Rectal smooth muscle tissue (tissue), 1 donor: ENCODE measurements around the gene VAV2.

Source experiments
- H3K27ac ChIP-seq: one replicate; pipeline ENCODE4 v1.7.0; 2013; ENCODE audit warnings: low read depth, low read length, inconsistent platforms
- H3K27me3 ChIP-seq: one replicate; pipeline ENCODE4 v1.7.0; 2013; ENCODE audit warnings: low read length; ENCODE audit not compliant: control insufficient read depth, insufficient read depth
- H3K36me3 ChIP-seq: one replicate; pipeline ENCODE4 v1.7.0; 2013; ENCODE audit warnings: low read length; ENCODE audit not compliant: control insufficient read depth, insufficient read depth
- H3K4me1 ChIP-seq: one replicate; pipeline ENCODE4 v1.7.0; 2013; ENCODE audit warnings: low read length; ENCODE audit not compliant: control insufficient read depth, insufficient read depth
- H3K4me3 ChIP-seq: one replicate; pipeline ENCODE4 v1.7.0; 2013; ENCODE audit warnings: low read length
- H3K9ac ChIP-seq: one replicate; pipeline ENCODE4 v1.7.0; 2013; ENCODE audit warnings: low read length

Gene VAV2

DNA sequence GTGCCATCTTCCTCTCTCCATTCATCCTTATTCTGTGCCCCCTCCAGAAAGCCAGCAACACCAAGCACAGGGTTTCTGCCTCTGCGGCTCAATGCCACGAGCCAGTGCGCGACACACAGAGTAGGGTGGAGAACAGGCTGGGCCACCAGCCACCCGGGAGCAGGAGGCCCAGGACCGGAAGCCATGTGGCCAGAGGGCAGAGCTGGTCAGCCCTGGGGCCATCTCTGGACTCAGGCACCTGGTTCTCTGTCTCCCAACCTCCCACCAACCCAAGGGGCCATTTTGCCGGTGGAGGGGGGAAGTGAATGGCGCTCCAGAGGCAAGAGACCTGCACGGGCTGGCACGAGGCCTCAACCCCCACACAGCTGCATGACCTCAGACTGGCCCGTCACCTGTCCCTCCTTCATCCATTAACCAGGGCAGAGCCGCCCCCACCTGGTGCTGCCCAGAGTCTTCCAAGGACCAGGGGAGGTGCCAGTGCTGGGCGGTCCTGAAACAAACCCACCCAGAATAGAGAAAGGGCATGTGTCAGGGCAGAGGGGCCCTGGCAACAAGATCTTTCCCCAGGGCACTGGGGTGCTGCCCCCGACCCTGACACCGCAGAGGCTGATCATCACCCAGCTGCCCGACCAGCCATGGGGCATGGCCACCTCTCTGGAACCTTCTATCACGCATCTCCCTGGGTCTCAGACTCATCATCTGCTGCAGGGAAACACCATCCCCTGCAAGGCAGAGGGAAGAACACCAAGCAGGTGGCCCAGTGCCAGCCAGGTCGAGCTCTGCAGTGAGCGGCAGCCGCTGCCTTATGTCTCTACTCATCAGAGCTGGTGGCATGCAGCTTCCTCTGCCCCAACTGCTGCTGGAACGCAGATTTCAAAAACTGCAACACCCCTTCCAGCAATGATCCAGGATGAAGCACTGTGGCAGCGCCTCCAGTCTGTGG, 11.9 kb downstream of the VAV2 start:
- Histone ChIP-seq H3K4me3 (no peak overlapping the region), H3K27me3 (no peaks in the 10 kb centered on the region), H3K9ac (no peak overlapping the region), H3K27ac (no peak overlapping the region), H3K4me1 (peaks cover 2% of the 10 kb centered on the region), H3K36me3 (no peaks in the 10 kb centered on the region)

DNA sequence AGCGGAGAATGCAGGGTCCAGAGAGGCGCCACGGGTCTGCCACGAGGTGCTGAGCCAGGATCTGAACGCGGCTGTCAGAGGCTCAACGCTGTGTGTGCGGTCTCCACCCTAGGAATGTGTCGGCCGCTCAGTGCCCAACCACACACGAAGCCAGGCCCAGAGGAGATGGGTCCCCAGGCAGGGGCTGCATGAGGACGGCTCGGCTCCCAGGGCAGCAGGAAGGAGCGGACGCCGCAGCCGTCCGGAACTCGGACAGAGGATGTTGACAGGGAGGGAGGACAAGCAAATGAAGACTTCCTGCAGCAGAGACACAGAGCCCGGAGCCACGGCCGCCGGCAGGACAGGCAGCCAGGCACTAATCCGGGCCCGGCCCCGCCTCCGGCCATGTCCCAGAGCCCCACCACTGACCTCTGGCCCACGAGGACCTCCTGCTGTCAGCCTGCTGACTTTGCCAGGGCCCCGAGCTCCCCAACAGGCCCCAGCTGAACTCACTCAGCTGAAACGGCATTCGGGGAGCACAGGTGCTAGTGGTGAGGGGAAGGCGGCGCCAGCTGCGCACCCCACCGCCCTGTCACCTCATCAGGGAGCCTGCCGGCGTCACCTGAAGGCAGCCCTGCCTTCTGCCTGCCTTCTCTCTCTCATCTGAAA, 12.7 kb downstream of the VAV2 start:
- H3K27me3 ChIP-seq: no peaks in the 10 kb centered on the region
- peak overlapping the region; percentile 1 for H3K27ac ChIP-seq
- peak overlapping the region; percentile 53 for H3K4me3 ChIP-seq
- no peaks in the 10 kb centered on the region for H3K36me3 ChIP-seq
- no peak overlapping the region for H3K9ac ChIP-seq
- H3K4me1 ChIP-seq: peaks cover 2% of the 10 kb centered on the region

GRCh38 chr9:133978899-133979272, 13.2 kb downstream of the VAV2 start:
- no peaks in the 10 kb centered on the region for H3K36me3 ChIP-seq
- H3K4me3 ChIP-seq: peak overlapping the region; percentile 53
- no peak overlapping the region for H3K9ac ChIP-seq
- H3K27ac ChIP-seq: no peak overlapping the region
- H3K4me1 ChIP-seq: peaks cover 2% of the 10 kb centered on the region
- H3K27me3 ChIP-seq: no peaks in the 10 kb centered on the region

- H3K27ac ChIP-seq: no peak overlapping the region
- no peak overlapping the region for H3K9ac ChIP-seq
- no peak overlapping the region for H3K4me3 ChIP-seq
- peaks cover 2% of the 10 kb centered on the region for H3K4me1 ChIP-seq
- H3K36me3 ChIP-seq: no peaks in the 10 kb centered on the region
- H3K27me3 ChIP-seq: no peaks in the 10 kb centered on the region
These were observed 13.8 kb downstream of the VAV2 start for GRCh38 chr9:133978226-133978898.

DNA sequence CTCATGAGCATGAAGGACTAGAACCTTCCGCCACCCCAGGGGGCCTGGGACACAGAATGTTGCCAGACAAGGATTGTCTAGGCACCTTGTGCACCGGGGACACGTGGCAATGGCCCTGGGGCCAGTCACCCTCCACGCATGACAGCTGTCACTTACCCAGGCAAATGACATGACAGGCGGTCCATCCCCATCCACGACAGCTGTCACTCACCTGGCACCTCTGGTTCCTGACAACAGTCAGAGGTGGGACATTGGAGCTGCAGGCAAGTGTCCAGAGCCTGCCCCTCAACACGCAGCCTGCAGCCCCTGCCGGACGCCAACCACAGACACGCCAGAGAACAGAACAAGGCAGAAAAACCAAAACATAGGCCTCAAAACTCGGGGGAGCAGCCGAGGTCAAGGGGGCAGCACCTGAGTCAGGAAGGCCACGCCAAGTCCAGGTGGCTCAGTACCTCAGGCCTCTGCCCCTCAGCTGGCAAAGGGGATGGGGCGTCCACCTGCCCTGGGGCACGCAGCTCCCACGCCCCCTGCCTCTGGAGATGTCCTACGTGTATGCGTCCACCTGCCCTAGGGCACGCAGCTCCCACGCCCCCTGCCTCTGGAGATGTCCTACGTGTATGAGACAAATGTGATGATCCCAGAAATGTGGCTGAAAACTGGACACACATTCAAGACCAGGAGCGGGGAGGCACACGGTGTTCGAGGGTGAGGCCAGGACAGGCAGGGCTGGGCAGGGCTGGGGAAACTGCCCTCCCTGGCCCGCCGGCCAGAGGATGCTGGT, 14.5 kb downstream of the VAV2 start:
- Histone ChIP-seq H3K4me1 (peaks cover 2% of the 10 kb centered on the region), H3K9ac (no peak overlapping the region), H3K27ac (no peak overlapping the region), H3K27me3 (no peaks in the 10 kb centered on the region), H3K4me3 (no peak overlapping the region), H3K36me3 (no peaks in the 10 kb centered on the region)

- Histone ChIP-seq H3K4me3 (no peak overlapping the region), H3K27ac (no peak overlapping the region), H3K9ac (no peak overlapping the region), H3K4me1 (peaks cover 2% of the 10 kb centered on the region), H3K27me3 (no peaks in the 10 kb centered on the region), H3K36me3 (no peaks in the 10 kb centered on the region)
These were observed 15.2 kb downstream of the VAV2 start for GRCh38 chr9:133976887-133977286.

- Histone ChIP-seq H3K4me1 (peaks cover 2% of the 10 kb centered on the region), H3K27me3 (no peaks in the 10 kb centered on the region), H3K4me3 (no peak overlapping the region), H3K36me3 (no peaks in the 10 kb centered on the region), H3K9ac (no peak overlapping the region), H3K27ac (no peak overlapping the region)
These were observed 15.8 kb downstream of the VAV2 start for GRCh38 chr9:133976191-133976861.

DNA sequence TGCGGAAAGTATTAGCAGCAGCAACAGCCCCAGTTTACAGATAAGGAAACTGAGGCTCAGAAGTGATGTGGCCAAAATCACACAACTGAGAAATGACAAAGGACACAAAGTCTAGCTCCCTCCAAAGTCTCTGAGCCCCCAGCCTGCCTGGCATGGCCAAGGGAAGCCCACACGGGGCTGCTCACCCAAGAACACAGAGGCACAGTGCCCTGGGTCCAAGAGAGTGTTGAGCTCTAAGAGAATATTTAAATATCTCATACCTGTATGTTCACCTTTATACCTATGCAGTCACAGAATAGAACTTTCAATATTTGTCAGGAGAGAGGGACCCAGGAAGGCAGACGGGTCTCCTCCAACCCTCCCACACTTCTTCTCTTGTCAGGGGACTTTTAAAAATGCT, 16.6 kb downstream of the VAV2 start:
- no peak overlapping the region for H3K4me3 ChIP-seq
- H3K36me3 ChIP-seq: no peaks in the 10 kb centered on the region
- no peaks in the 10 kb centered on the region for H3K27me3 ChIP-seq
- no peak overlapping the region for H3K9ac ChIP-seq
- peaks cover 2% of the 10 kb centered on the region for H3K4me1 ChIP-seq
- H3K27ac ChIP-seq: no peak overlapping the region

GRCh38 chr9:133974631-133975341, 17.3 kb downstream of the VAV2 start:
- no peaks in the 10 kb centered on the region for H3K36me3 ChIP-seq
- no peak overlapping the region for H3K4me3 ChIP-seq
- peaks cover 2% of the 10 kb centered on the region for H3K4me1 ChIP-seq
- H3K27me3 ChIP-seq: no peaks in the 10 kb centered on the region
- H3K27ac ChIP-seq: no peak overlapping the region
- no peak overlapping the region for H3K9ac ChIP-seq

DNA sequence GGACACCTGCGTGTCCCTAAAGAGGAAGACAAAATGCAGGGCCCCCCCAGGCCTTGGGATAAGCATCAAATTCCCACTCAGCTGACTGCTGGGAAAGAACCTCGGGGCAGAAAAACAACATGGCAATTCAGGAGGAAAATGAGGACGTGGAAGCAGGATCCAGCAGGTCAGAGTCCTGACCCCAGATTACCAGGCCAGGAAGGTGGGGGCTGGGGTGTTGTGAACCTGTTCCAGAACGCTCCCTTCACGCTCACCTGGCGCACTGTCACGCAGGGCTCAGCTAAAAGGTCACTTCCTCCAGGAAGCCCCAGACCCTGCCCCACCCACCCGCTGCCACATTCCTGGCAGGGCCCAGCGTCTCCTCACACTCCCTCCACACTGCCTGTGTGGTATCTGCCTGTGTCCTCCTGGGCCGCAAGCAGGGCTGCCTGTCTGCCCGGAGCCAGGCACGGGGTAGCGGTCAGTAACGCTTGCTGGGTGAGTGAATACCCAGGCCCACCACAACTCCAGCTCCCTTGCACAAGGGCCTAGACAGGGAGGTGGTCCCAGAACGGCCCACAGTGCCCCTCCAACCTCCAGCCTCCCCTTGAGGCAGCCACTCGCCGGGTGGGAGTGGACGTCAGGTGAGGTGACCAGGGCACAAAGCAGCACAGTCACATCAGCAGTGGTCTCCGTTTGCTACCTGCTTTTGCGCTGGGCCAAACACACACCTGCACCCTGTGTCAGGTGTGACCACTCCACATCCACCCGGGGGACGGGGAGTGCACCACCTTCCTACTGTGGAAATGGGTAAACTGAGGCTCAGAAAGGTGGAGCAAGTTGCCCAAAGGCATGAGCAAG, 18.1 kb downstream of the VAV2 start:
- no peaks in the 10 kb centered on the region for H3K27me3 ChIP-seq
- H3K36me3 ChIP-seq: no peaks in the 10 kb centered on the region
- H3K9ac ChIP-seq: no peak overlapping the region
- H3K4me3 ChIP-seq: no peak overlapping the region
- H3K4me1 ChIP-seq: peaks cover 2% of the 10 kb centered on the region
- H3K27ac ChIP-seq: no peak overlapping the region
